Stimulated activated naive CD4-positive, alpha-beta T cell treated with Interleukin-2 at 50 U/mL for 16 hours (primary cell): Measurements from ENCODE around the gene ANTXR2.

Experiments used
- DNase-seq: peaks from one replicate; lab custom pipeline; 2025; lab: John Stamatoyannopoulos, UW

The ANTXR2 gene

GRCh38 chr4:80069837-80070731 lies 2.9 kb downstream of the ANTXR2 start:
- no peak for DNase-seq

DNA sequence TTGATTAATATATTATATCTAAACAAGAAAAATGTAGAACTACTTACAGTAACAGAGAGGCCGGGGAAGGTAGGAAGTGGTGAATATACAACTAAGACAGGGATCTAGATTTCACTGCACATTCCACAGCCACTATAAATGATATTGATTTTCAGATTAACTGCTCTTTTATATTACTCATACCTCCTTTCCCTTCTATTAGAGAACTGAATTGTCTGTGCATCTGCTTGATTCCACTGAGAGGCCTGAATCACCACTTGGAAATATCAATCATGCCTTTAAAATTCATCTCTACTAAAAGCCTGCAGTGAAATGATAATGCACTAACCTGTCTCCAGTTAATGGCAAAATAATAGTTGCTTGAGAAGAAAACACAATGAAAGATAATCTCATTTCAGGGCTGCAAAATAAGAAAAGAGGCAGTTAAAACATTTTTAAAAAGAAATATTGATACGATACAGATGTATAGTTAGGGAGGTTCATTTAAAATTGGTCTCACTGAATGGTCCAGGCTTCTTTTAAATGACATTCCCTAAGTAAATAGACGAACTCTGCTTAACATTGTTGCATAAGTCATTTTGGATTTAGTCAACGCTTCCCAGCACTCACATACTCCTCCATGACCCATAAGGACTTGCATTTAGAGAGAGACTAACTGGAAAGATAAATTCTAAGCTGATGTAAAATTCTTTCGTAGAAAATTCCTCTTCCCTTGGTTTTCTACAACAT lies 3.8 kb downstream of the ANTXR2 start:
- DNase-seq: no peak

GRCh38 chr4:80065601-80066000 lies 7.4 kb downstream of the ANTXR2 start:
- no peak for DNase-seq

GRCh38 chr4:80062527-80062926 lies 10.5 kb downstream of the ANTXR2 start:
- peak; percentile 26 for DNase-seq

DNA sequence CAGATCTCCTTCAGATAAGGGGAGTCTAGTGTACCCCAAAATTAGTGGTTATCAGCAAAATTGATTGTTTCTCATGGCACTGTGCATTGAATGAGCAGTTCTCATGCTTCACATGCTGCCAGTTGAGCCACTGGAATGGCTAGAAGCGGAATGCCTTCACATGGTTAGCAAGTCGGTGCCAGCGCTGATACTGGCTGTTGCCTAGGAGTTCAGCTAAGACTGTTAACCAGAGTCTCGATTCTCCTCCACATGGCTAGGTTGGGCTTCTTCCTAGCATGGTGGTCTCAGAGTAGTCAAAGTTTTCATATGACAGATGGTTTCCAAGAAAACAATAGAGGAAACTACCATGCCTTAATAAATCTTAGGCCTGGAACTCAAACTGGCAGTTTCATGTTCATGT lies 12.2 kb downstream of the ANTXR2 start:
- DNase-seq: no peak

DNA sequence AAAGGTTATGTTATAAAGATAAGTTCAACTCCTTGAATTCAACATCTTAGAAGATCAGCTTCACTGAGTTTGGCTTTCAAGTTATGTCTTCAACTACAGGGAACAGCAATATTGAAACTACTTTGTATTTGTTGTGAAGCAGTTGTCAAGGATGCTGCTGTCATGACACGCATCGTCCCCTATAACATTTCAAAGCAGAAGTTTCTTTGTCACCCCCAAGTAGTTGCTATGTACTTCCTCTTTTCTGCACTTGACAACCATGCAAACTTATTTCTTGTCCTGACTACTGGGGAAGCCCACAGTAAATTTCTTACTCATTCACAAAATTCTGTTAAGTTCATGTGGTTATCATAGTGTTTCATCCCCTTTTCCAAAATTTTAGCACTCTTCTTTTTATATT lies 14.3 kb downstream of the ANTXR2 start:
- peak; percentile 22 for DNase-seq

DNA sequence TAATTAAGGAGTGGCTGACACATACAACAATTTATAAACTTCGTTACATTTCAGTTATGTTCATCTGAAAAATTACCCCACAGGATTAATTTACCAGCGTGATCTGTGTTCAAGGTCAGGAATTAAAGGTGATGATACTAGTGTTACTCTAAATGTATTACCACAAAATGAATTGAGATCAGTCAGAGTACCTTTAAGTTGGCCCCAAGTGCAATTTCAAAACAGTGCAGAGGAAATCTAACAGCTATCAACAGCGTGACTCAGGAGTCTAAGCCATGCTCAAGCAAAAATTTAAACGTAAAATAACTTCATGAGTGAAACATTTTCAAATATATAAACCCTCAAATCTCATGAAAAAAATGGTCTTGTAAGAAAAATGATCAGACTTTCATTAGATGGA lies 18.7 kb downstream of the ANTXR2 start:
- DNase-seq: no peak

DNA sequence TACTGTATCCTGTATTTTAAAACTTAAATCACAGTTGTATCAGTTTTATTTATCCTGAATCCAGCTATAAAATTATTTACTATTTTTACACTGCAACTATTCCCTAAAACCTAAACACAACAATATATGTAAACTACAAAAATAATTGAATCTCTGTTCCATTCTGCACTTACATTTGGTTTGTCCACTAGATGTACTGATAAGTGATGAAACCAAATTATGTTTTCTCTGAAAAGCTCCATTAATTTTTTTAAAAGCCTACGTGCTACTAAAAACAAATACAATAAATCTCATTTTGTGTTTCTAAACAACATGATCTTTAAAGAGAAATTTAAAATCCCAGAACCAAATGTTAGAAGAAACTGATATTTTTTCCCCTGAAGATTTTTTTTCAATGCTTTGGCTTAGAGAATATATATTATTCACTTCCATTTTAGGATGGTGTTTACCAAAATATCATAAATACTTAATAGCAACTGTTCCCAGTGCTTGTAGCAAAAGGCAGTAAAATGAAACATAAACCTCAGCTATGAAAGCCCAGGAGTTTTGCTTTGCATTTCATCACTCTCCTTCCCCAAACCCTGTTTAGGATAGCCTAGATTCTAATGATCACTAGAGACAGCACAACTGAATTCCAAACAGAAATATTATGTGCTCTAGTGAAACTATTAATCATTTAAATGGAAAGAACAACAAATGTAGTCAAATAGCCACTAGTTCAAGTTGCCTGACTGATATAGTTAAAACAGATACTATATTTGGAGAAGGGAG lies 19.7 kb downstream of the ANTXR2 start:
- DNase-seq: no peak

DNA sequence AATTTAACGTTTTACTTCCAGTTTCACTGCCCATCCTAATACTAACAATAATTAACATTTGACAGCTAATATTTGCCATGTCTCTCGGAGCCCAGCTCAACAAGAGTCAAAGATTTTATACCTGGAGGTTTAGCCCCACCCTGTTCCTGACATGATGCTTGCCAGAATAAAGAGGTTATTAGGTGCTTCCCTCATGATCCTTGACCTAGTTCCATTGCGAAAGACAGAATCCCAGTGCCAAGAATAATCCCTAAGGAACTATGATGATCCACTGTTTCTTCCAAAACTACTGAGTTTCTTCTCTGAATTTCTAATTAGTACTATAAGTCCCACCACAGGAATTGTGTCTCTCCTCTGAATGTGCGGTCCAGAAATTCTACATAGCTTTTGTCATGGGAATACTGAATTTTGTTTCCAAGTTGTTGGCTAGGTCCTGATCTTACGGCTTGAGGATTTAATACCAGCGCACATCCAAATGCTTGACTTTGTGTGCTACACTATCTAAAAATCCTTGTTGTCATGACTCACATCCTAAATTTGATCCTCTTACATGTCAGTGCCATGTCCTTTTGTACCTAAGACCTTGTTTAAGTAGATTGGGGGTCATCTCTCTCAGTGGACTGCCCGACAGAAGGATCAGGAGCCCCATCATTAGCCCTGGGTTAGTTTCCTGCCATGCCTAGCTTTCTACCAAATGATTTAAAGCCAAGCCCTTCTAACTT lies 23.1 kb downstream of the ANTXR2 start:
- no peak for DNase-seq

GRCh38 chr4:80049402-80049801 lies 23.6 kb downstream of the ANTXR2 start:
- DNase-seq: no peak

DNA sequence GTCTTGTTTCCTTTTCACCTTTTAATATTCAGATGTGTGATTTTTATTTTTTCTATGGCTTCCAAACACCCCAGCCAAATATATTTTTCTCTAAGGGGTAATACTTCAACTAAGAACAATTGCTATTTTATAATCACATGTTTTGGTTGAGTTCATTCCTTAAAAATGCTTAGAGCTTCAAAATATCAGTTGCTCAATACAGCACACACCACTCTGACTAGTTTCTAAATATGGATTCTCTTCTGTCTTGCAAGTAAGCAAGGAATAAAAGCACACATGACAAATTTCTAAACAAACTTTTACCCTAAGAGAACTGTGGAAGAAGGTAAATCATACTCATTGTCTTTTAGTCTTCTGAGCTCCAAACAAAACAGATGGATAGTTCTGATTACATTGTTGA lies 27.2 kb downstream of the ANTXR2 start:
- DNase-seq: no peak

DNA sequence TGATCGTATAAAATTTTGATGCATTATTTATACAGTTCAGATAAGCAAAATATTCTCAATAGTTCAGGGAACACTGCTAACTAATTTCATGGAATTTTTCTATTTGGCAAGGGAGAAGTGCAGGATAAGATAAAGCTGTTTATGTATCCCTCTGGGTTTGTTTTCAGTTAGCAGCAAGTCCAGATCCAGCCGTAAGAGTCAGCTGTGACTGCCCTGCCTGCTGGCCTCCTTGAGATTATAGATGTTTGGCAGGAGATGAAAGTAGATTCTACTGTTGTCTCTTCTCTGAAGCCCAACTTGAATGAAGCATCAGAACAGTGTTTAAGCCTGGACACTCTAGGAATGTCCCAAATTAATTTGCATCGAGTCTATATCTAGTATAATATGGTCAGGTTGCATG lies 29.5 kb downstream of the ANTXR2 start:
- DNase-seq: no peak

- DNase-seq: no peak
Observed at GRCh38 chr4:80042821-80043220, 30.2 kb downstream of the ANTXR2 start.

- no peak for DNase-seq
Observed at GRCh38 chr4:80037864-80038263, 35.2 kb downstream of the ANTXR2 start.

GRCh38 chr4:80036949-80037685 lies 35.9 kb downstream of the ANTXR2 start:
- DNase-seq: no peak

- DNase-seq: no peak
Observed at GRCh38 chr4:80036306-80036705, 36.7 kb downstream of the ANTXR2 start.

- DNase-seq: no peak
Observed at GRCh38 chr4:80035336-80035735, 37.7 kb downstream of the ANTXR2 start.

DNA sequence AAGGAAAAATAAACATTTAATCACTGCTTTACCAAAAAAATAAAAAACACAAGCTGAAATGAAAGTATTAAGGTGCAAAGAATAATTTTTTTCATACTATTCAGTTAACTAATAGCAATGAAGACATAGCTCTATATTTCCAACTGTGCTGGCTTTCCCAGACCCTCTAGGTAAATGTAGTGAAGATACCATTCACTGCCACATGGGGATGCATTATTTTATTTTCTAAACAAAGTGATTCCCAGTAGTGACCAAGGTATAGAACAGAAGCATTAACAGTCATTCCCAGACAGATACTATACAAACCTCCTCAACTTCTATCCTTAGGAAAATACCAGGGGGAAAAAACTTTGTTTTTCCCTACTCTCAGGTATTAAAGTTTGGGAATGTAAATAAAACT lies 39.4 kb downstream of the ANTXR2 start:
- no peak for DNase-seq

DNA sequence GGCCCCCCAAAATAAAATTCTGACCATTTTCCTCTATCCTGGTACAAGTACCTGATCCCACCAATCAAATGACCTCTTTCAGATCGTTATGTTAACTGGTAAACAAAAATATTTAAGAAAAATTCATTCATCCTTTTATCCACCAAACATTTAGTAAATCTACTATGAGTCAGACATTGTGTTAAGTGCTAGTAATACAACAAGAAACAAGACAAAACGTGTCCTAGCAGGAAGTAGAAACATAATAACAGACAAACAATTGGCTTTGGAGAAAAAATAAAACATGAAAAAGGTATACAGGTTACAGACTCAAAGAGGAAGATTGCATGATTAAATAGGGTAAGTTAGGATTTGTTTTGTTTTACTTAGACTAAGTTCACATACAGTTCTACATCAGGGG lies 43.7 kb downstream of the ANTXR2 start:
- no peak for DNase-seq

DNA sequence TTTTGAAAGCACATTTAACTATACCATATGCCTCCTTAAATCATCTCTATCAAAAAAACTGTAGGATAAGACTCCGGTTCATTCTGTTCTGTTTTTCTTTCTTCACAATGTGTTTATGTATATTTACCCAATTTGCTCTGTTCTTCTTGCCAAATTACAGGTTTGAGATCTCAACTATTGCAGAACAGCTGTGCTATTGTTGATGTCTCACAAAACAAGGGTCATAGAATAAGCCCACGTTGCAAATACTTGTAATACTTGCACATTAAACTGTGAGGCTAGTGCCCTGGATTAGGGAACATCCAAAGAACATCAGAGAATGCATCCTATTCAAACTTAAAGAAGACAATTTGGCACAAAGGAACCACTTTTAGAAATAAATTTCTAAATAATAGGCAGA lies 45.4 kb downstream of the ANTXR2 start:
- no peak for DNase-seq

GRCh38 chr4:80026100-80026499 lies 46.9 kb downstream of the ANTXR2 start:
- no peak for DNase-seq
